Brain pericyte (primary cell): ENCODE measurements around the gene MYO16.

Experiments
- DNase-seq: peaks from one replicate; pipeline ENCODE4 v3.0.0-alpha.2; 2012; ENCODE audit warnings: low read depth, low spot score

Gene MYO16

DNA sequence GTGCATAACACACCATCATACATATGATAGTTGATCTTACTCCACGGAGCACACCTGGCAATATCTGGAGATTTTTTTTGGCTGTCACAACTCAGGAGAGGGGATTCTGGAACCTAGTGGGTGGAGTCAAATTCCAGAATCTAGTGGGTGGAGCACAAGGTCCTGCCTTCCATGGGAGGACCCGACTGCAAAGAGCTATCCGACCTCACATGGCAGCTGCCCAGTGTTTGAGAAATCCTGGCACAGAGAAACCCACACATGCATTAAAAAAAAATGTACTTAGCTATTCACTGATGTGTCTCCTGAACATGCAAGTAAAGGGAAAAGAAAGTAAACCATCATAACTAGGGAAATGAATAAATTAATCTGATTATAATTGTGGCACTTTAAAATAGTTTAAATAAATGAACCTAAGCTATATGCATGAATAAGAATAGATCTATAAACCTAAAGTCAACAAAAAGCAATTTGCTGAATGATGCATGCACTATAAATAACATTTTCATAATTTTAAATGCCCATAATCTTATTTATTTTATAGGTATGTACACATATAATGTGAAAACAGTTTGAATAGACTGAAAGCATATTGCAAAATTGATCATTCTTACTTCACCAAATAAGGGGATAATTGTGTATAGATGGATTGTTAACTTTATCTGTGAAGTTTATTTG lies 300.3 kb downstream of the MYO16 start:
- no peak for DNase-seq

DNA sequence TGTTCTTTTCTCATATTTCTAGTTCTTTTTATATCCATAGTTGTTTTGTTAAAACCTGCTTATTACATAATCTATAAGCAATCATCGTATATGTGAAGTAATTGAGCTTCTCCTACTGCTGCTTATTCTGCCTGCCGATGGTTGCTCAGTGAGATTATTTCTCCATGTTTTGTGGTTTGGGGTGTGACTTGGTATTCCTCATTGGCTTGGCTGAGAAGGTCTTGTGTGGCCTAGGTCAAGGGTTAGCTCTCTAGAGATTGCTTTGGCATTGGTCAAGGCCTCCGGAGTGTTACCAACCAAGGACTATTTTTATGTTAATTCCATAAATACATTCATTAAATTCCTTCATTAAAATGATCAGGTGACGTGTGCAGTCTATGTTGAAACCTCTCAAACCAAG lies 302.8 kb downstream of the MYO16 start:
- no peak for DNase-seq

DNA sequence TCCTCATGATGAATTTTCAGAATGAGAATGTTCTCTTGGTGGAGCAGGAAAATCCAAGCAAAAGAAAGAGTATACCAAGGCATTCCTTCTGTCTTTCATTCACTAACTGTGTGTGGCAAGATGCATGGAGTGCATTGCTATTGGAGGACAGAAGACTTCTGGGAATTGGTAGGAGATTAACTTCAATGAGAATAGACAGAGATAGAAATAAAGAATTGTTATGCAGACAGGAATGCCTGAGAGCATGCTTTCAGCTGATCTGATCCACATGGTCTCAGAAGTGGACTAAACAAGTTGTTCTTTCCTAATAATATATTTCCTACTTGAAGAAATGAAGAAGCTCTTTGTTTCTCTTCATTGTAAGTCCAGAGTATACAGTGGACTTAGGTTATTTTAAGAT lies 303.6 kb downstream of the MYO16 start:
- no peak for DNase-seq

DNA sequence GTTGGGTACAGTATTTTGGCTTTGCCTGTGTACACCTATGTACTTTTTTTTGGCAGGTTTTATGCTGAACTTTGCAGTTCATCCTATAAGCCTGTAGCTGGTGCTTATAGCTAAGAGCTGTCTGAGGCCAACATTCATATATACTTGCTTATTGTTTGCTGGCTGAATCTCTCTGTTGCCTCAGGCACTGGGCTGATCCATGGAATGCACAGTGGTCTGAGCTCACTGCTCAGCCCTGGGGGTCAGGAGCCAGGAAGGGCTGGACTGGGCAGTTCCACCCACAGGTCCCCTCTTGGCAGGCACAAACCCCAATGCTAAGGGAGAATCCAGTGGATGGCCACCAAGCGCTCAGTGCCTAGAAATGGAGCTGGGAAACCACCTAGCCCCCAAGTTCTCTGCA lies 308.7 kb downstream of the MYO16 start:
- DNase-seq = no peak

DNA sequence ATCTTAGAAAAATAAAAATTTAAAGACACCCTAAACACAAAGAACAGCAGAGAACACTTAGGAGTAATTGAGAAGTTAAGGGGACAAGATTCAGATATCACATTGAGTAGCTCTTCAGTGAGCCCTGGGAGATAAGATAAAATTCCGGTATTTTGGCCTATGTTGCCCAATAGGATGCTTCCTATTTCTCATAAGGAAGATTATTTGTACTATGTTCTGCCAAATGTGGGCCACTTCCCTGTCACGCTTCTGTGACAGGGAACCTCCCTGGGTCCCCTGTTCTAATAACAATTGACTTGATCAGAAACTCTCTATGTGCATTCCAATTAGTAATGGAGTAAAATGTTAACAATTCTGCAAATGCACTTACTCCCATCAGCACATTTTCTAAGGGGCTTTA lies 310.7 kb downstream of the MYO16 start:
- DNase-seq = no peak

DNA sequence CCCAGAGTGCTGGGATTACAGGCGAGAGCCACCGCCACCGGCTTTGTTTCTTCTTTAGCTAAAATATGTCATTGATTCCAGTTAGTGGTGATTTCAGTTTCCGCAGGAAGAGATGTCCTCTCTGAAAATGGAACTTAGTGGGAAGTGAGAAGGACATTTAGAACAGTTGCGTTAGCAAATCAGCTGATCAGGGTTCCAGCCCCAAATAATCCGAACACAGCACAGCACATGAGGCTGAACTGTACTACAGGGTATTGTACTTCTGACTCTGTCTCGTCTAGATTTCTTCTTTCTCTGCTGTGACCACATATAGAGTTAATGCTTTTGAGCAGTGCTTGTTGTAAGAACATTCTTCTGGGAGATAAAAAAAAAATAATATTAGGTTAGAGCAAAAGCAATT lies 314.4 kb downstream of the MYO16 start:
- DNase-seq = no peak

DNA sequence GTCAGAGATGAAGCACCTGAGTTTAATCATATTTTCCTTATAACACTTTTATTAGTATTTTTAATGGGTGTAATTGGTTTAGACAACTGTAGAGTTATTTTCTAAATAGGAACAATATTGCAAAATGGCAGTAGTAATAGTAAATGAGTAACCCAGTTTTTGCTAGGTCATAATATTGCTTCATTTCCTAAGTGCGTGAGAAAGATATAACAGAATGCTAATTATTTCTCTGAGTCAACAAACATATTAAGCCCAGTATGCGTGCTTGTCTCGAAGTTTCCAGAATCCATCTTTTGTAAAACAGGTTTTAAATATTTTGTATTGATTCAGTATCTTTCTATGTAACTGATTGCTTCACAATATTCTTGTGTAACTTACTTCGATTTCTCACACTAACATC lies 315.3 kb downstream of the MYO16 start:
- DNase-seq = no peak

DNA sequence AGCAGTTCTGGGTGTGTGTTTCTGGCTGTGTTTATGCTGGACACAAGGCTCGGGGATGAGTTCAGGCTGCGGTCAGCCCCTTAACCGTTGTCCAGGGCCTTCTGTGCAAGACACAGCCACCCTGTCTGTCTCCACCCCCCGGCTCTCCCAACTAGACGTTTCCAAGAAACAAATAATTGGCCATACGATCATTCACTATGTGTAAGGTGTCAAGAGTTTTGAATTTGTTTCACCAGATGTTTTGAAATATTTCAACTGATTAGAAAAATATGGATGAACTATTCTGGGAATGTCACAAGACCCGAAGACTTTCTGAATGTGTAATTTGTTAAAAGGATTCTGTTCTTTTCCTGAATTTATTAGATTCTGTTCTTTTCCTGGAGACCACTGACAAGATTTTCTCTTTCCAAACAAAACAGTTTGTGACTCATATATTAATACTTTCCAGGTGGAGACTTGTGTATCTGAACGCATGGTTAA lies 318.2 kb downstream of the MYO16 start:
- no peak for DNase-seq

DNA sequence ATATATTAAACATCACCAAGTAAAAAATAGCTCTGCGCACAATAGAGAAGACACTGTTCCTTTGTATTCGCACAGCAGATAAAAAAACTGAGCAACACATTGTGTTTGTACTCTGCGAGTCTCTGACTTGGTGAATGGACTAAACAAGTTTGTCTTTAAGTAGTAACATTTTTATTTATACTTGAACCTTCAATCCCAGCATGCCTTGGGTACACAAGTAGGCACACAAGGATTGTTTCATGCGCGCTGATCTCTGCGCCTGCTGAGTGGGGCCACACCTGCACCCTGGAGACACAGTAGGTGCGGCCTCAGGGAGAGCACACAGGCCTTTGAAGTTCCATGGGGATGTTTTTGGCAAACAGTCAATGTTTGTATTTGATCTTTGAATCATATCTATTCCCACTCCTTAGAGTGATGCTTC lies 318.9 kb downstream of the MYO16 start:
- no peak for DNase-seq

DNA sequence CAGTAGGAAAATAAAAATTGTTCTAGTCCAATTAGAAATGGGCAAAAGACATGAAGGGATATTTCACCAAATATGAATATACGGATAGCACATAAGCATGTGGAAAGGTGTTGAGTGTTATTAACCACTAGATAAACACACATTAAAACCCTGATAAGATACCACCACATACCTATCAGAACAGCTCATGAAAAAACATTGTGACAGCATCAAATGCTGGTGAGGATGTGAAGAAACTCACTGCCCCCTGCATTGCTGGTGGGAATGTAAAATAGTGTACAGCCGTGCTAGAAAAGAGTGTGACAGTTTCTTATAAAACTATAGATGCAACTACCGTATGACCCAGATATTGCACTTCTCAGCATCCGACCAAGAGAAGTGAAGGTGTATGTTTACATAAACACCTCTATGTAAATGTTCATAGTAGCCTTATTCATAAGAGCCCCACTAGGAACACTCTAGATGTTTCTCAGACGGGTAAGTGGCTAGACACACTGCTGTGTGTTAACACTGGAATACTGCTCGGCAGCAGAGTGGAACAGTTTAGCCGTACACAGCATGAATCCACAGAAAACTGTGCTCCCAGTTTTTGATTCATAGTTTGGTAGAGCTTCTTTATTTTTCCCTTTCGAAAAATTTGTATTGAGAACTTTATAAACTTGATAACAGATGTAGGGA lies 321.1 kb downstream of the MYO16 start:
- no peak for DNase-seq

DNA sequence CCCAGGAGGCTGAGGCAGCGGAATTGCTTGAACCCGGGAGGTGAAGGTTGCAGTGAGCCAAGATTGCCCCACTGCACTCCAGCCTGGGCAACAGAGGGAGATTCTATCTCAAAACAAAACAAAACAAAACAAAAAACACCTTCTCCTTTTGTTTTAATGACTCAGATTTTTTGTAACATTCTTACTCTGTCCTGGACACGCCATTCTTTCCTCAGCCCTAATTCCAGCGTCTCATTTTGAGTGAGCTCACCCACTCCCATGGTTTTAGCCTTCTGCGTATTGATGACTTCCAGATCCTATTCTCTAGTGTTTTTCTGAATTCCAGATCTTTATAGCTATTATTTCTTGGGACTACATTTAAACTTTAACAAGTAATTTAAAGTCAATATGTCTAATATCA lies 326.3 kb downstream of the MYO16 start:
- no peak for DNase-seq

DNA sequence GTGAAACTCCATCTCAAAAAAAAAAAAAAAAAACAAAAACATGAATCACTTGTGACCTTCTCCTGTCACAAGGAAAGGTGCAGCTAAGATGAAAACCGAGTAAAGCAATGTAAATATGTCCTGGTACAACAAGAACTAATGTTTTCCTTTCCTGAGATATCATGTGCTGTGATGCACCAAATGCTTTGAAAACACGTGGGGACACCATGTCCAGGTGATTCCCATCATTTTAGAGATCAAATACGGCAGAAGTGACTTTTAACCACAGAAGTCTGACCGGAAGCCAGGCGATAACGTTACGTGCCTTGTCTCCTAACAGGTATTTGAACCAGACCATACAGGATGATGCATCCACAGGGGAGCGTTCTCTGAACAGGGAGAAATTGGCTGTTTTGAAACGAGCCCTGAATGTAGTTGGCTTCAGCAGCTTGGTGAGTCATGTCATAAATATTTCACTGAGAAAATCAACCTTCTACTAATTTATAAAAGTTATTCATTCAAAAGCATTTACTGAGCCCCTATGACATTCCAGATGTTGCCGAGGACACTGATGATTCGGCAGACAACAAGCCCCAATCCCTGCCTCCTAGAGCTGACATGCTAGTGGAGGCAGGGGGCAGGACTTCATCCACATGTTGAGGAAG lies 328.1 kb downstream of the MYO16 start:
- no peak for DNase-seq

DNA sequence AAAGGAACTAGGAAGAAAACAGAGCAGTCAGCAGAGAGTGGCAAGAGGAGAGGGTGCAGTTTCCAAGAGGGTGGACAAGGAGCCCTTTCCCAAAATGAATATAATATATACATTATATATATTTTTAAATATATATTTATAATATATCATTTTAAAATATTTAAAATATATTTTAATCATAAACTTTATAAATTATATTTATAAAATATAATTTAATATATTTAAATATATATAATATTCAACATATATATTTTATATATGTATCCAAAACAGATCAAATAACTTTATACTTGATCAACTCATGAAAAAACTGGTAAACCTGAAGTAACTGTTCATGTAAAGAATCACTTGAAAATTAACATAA lies 328.6 kb downstream of the MYO16 start:
- DNase-seq = no peak

DNA sequence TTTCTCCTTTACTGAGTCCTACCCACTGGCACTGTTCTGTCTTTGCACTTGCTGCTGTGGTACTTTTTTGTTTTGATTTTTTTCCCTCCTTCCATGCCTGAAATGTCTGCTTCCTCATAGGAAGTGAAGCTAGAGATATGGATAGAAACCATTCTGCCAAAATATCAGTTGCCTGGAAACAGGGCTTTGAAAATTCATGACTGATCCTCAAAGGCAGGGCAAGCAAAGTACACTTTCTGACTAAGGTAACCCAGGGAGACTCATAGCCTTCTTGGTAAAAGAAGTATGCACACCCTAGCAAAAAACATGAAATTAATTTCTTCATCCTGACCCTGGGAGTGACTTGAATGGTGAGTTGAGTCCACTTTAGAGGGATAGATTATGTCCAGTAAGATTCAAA lies 329.8 kb downstream of the MYO16 start:
- DNase-seq = no peak

DNA sequence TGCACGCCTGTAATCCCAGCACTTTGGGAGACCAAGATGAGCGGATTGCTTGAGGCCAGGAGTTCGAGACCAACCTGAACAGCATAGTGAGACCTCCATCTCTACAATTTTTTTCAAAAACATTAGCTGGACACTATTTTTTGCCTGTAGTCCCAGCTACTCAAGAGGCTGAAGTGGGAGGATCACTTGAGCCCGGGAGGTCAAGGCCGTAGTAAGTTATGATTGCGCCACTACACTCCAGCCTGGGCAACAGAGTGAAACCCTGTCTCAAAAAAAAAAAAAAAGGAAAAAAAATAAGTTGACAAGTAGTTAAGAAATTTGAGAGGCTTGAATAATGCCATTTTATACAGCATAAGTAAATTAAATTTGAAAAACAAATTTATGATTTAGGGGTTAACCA lies 330.6 kb downstream of the MYO16 start:
- no peak for DNase-seq

DNA sequence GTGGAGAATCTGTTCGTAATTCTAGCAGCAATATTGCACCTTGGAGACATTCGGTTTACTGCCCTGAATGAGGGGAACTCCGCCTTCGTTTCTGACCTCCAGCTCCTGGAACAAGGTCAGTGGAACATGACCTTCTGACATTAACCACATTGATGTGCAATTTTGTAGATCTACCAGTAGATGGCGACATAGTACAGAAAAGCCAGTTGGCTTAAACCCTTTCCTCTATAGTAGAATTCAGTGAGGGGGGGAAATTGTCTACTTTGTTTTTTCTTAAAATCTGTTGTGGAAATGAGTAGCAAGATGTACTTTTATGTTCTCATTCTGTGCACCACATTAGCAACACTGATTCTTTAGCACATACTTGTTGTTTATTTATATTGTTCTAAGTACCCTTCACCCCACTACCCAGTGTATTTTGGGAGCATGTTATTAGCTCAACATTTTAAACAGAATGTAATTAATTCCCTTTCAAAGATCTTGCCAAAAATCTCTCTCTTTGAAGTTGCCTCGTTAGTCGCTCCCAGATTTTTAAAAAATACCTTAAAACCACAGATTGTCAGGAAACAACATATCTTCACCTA lies 332.2 kb downstream of the MYO16 start:
- DNase-seq = no peak

DNA sequence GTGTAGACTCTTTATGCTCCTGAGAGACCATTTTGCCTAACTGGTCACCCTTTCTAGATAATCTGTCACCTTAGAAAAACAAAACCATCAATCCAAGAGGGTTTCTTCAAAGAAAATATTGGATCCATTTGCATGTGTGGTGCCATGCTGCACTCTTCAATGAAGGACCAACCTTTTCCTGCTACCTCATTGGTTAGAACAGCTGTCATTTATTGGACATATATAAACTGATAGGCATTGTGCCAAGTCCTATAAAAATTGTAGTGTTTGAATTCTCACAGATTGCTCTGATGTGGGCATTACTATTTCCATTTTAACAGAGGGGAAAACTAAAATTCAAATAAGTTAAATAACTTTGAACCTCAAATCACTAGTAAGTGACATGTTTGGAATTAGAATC lies 333.2 kb downstream of the MYO16 start:
- no peak for DNase-seq

DNA sequence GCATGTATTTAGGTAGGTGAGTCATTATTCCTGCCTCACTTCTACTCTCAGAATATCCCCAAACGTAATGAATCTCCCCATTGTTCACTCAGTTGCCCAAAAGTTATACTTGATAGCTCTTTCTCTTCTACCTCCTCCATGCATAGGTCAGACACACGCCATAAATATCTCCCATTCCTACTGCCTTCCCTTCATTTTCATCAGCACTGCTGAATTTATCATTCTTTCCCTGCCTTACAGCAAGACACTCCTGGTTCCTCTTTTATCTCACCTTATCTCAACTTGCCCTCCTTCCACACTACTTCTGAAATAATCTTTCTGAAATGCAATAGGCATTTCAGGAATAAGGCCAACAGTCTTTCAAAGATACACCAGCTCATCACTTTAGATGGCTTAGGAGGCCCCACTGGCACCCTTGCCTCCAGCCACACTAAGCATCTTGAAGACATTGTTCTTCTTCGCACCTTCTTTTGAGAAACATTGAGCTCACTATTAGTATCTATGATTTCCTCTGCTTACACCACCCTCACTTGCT lies 333.9 kb downstream of the MYO16 start:
- no peak for DNase-seq

DNA sequence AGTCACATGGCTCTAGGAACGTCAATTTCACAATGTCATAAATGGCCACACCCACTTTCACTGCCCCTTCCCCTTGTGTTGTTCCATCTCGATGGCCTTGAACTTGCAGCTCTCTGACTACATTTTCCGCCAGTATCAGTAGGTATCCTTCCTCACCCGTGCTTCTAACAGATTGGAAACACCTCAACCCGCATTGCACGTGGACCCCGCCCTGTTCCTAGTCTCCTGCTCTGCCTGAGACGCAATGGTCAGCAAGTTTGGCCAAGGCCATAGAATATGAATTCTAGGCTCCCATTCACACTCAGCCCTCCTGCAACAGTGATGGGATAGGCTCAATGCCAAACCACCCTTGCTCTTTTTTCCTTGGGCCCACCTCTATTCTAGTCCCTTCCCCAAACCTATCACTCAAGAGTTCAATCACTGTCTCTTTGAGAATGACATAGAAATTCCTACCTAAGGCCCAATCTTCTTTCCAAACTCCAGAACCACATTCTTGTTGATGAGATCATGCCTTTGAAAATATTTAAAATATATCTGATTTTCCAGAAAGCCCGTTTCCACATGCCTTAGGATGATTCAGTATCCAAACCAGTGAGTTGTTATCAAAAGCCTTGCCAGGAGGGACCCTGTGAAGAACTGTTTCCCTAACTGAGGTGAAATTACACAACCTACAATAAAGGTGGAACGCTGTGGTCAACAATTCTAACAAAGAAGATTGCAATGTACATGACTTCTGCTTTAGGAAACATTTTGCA lies 334.6 kb downstream of the MYO16 start:
- no peak for DNase-seq

DNA sequence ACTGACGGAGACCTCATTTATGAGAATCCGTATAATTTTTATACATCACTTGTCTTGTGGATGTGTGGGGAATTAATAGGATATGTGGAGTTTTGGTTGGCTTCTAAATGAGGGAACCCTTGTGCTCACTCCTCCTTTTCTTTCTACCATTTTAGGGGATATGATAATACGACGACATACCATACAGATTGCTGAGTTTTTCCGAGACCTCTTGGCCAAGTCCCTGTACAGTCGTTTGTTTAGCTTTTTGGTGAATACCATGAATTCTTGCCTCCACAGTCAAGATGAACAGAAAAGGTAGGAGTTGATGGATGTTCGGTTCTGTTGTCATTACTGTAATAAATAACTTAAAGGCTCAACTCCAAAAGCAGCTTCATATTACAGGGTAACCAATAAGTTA lies 335.2 kb downstream of the MYO16 start:
- DNase-seq = no peak

DNA sequence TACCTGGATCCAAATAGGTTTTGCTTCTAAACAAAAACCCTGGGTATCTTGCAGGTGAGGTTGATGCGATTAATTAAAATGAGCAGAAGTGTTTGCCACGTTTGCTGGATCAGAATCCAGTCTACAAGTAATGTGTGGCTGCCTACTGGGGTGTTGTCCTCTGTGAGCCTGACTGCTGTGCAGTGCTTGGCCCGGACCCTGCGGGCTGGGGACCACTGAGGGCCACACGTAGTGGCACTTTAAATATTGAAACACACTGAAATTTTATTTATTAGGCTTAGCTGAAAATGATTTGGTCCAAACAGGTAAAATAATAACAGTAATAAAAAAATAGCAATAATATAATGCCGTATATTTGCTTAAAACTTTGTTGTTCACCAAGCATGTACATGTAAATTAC lies 338.0 kb downstream of the MYO16 start:
- no peak for DNase-seq

DNA sequence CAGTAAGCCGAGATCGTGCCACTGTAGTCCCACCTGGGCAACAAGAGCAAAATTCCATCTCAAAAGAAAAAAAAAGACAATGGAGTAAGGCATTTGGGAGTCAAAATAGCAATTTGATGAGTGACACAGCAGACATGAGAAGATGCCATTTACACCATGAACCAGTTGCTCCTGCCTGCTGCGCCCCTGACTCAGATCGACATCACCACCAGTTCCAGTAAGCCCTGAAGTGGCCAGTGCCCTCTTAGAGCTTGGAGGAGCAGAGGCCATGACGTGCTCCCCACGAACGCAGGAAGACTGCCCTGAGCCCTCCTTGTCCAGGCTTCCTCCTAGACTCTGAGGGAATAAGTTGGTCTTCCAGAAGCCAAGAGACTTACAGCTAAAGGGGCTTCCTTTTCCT lies 339.2 kb downstream of the MYO16 start:
- DNase-seq = no peak
